Peyer's patch (tissue), 4 donors: Measurements from ENCODE around the gene LCA5L.

ENCODE experiments used
- CTCF ChIP-seq, 6 experiments: fragments of 450-650 bp in 4 of 6; fragments of 200-600 bp in 2 of 6; sonication (generic) in 1 of 6; IDR thresholded peaks; one replicate each; pipeline ENCODE4 v1.5.1; 2017 to 2019; ENCODE audit warnings: antibody characterized with exemption in 6 of 6, mild to moderate bottlenecking in 3 of 6, moderate library complexity in 1 of 6
- POLR2A ChIP-seq, 2 donors: fragments of 450-650 bp; IDR thresholded peaks; one replicate each; pipeline ENCODE4 v1.5.1; 2017; ENCODE audit warnings: antibody characterized with exemption in 2 of 2, mild to moderate bottlenecking in 2 of 2, moderate library complexity in 2 of 2

GRCh38 chr21:39384674-39385298 lies 60.8 kb downstream of the LCA5L start:
- no peak for TF ChIP-seq CTCF (IDR thresholded peaks at IDR 0.05)
- TF ChIP-seq POLR2A (IDR thresholded peaks at IDR 0.05): no peak
